Measurements from ENCODE around the gene DNASE2B. TPM values are rescaled to one million over a fixed set of nuclear protein-coding genes. Genes with fewer than 3 reads are reported as not detected.

DNASE2B gene
- total RNA-seq, 2 donors from 2014 or later: 0.85 to 8.6 TPM

GRCh38 chr1:84373436-84374141 lies 24.7 kb upstream of the DNASE2B start:
- no peak for DNase-seq (ENCODE audit: low spot score)
- 34% methylated on average over 2 of the region's 2 CpGs for WGBS
- Histone ChIP-seq H3K4me1 (replicated peaks) (no peaks in the 10 kb centered on the region), H3K9me3 (no peaks in the 10 kb centered on the region), H3K27ac (no peak overlapping the region), H3K36me3 (no peaks in the 10 kb centered on the region), H3K4me3 (no peak overlapping the region), H3K27me3 (replicated peaks; ENCODE audit: insufficient read depth) (no peaks in the 10 kb centered on the region)
- intact Hi-C loops (cut with DNase I): no loop called here
- no peak for TF ChIP-seq POLR2A (IDR thresholded peaks at IDR 0.05)
- TF ChIP-seq, protein P1, sequence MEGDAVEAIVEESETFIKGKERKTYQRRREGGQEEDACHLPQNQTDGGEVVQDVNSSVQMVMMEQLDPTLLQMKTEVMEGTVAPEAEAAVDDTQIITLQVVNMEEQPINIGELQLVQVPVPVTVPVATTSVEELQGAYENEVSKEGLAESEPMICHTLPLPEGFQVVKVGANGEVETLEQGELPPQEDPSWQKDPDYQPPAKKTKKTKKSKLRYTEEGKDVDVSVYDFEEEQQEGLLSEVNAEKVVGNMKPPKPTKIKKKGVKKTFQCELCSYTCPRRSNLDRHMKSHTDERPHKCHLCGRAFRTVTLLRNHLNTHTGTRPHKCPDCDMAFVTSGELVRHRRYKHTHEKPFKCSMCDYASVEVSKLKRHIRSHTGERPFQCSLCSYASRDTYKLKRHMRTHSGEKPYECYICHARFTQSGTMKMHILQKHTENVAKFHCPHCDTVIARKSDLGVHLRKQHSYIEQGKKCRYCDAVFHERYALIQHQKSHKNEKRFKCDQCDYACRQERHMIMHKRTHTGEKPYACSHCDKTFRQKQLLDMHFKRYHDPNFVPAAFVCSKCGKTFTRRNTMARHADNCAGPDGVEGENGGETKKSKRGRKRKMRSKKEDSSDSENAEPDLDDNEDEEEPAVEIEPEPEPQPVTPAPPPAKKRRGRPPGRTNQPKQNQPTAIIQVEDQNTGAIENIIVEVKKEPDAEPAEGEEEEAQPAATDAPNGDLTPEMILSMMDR (IDR thresholded peaks at IDR 0.05): no peak
- no peak for TF ChIP-seq POLR2AphosphoS5 (IDR thresholded peaks at IDR 0.05)

DNA sequence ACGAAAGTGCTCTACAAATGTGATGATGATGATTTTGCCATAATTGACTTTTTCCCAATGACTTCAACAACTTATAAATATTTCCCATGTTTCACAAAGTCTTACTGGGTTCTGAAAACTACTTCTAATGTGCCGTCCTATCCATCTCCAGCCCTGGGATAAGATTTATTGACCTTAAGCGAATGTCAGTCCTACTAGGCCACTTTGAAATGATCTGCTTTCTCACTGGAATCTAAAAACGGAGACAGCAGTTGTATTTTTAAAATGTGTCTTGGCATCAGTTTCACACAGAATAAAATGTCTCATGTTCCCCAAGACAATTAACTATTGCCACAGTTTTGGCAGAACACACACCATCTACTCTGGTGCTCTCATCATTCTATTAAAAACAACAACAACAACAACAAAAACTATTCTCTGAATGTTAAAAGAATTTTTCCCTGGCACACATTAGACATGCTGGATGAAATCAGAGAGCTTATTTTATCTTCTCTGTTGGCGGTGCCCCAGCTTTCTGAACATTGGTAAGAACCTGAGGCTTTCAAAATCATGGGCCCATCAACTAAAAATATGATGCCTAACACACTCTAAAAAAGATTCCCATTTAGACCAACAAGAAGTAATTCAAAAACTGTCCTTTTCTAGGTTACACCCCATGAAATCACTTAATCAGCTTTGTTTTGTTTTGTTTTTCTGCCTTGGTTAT lies 23.1 kb upstream of the DNASE2B start:
- no peaks in the 10 kb centered on the region for H3K36me3 ChIP-seq
- no peaks in the 10 kb centered on the region for H3K27me3 ChIP-seq (replicated peaks; ENCODE audit: insufficient read depth)
- no peak for DNase-seq (ENCODE audit: low spot score)
- no peak overlapping the region for H3K4me3 ChIP-seq
- no peak overlapping the region for H3K27ac ChIP-seq
- H3K9me3 ChIP-seq: no peaks in the 10 kb centered on the region
- intact Hi-C loops (cut with DNase I): no loop called here
- TF ChIP-seq, protein P1 (IDR thresholded peaks at IDR 0.05): no peak
- no peak for TF ChIP-seq POLR2A (IDR thresholded peaks at IDR 0.05)
- no peak for TF ChIP-seq POLR2AphosphoS5 (IDR thresholded peaks at IDR 0.05)
- WGBS: 49% methylated on average over 5 of the region's 5 CpGs
- H3K4me1 ChIP-seq (replicated peaks): no peaks in the 10 kb centered on the region

- Histone ChIP-seq H3K36me3 (no peaks in the 10 kb centered on the region), H3K4me3 (no peak overlapping the region), H3K4me1 (replicated peaks) (no peaks in the 10 kb centered on the region), H3K27me3 (replicated peaks; ENCODE audit: insufficient read depth) (no peaks in the 10 kb centered on the region), H3K27ac (no peak overlapping the region), H3K9me3 (no peaks in the 10 kb centered on the region)
- TF ChIP-seq, protein P1 (IDR thresholded peaks at IDR 0.05): no peak
- TF ChIP-seq POLR2A (IDR thresholded peaks at IDR 0.05) (no peak), POLR2AphosphoS5 (IDR thresholded peaks at IDR 0.05) (no peak)
- no peak for DNase-seq (ENCODE audit: low spot score)
- WGBS: 67% methylated on average over 7 of the region's 7 CpGs
- intact Hi-C loops (cut with DNase I): no loop called here
Observed at GRCh38 chr1:84376000-84376910, 22.0 kb upstream of the DNASE2B start.

DNA sequence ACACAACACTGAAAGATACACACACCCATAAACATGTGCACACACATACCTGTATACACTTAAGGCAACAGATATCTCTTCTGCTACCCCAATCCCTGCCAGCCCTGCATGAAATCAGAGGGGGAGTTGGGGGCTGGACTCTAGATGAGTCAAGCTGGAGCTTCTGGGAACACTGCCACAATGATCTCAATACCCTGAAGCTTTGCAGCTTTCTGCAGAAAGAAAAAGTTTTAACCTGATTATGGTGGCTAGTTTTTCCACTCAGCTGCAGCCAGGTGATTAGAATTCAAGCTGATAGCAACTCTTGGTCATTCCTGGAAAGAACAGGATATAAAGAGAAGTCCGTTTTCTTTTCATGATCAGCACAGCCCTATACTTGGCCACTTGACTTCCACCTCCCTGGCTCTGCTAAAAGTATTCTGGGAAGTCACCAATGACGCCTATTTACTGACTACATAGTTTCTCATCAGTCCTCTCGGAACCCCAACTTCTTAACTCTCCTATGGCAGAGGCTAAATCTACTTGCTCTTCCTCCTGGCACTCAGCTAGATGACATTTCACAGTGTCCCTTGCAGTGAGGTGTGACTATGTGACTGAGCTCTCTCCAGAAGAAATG lies 20.7 kb upstream of the DNASE2B start:
- no peak overlapping the region for H3K4me3 ChIP-seq
- no peak for TF ChIP-seq POLR2A (IDR thresholded peaks at IDR 0.05)
- TF ChIP-seq, protein P1 (IDR thresholded peaks at IDR 0.05): no peak
- no peak for TF ChIP-seq POLR2AphosphoS5 (IDR thresholded peaks at IDR 0.05)
- no peaks in the 10 kb centered on the region for H3K9me3 ChIP-seq
- intact Hi-C loops (cut with DNase I): no loop called here
- no peaks in the 10 kb centered on the region for H3K36me3 ChIP-seq
- DNase-seq (ENCODE audit: low spot score): no peak
- no peaks in the 10 kb centered on the region for H3K27me3 ChIP-seq (replicated peaks; ENCODE audit: insufficient read depth)
- no peaks in the 10 kb centered on the region for H3K4me1 ChIP-seq (replicated peaks)
- 43% methylated on average over 3 of the region's 3 CpGs for WGBS
- H3K27ac ChIP-seq: no peak overlapping the region

All from prostate gland (tissue), 2 donors.